AG09309 (cell line): ENCODE results near the gene ARHGAP10.

Experiments
- DNase-seq: peaks from one replicate; pipeline ENCODE4 v3.0.0-alpha.2; 2010; ENCODE audit warnings: low read depth
- H3K4me3 ChIP-seq: 2 replicates; pipeline ENCODE4 v1.5.1; 2011; ENCODE audit warnings: mild to moderate bottlenecking, low read depth, low read length, moderate library complexity; ENCODE audit not compliant: control insufficient read depth
- TF ChIP-seq, protein P1 (sequence below): IDR thresholded peaks from 2 replicates; pipeline ENCODE4 v1.5.1; 2011; ENCODE audit warnings: mild to moderate bottlenecking, low read depth, low read length, inconsistent platforms; ENCODE audit not compliant: insufficient read depth, control insufficient read depth; ENCODE audit errors: missing control alignments

Gene ARHGAP10

DNA sequence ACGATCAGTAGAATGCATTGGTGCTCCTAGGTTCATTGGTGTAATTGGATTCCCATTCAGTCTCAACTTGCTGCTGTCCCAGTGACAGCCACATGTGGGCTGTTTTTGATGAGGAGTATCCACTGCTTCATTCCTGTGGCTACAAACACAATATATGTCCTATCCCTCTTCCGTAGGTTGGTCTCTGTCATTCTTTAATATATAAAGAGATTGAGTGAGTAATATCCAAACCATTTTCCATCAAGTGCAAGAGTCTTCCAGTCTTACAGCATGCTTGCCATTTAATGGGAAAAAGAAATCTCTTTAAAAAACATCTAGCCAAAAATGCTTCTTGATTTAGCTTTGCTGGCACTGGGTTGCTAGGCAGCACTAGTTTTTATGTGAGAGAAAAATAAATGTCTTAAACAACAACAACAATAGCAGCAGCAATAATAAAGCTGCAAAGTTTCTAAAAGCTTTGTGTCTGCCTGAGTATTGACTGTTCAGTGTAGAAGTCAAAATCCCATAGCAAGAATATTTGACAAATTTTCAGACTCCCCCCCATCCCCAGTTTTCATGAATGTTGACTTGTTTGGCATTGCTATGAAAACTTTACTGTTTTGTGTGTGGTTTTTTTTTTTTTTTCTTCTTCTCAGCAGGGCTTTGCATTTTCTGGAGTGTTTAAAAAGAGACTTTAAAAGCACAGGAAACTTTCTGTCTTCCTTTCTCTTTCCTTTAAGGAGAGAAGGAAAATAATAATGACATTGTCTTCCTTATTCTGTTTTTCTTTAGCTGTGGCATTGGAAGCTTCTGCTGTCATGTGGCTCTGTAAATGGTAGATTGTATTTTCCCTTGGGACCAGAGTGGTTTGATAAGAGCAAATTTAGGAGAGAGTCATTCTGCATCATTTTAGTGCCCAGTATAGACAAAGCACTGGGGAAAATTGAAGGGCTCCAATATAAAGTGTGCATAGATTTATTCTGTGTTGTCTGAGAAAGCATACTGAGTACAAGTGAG is 244.3 kb downstream of the ARHGAP10 start:
- TF ChIP-seq, protein P1, sequence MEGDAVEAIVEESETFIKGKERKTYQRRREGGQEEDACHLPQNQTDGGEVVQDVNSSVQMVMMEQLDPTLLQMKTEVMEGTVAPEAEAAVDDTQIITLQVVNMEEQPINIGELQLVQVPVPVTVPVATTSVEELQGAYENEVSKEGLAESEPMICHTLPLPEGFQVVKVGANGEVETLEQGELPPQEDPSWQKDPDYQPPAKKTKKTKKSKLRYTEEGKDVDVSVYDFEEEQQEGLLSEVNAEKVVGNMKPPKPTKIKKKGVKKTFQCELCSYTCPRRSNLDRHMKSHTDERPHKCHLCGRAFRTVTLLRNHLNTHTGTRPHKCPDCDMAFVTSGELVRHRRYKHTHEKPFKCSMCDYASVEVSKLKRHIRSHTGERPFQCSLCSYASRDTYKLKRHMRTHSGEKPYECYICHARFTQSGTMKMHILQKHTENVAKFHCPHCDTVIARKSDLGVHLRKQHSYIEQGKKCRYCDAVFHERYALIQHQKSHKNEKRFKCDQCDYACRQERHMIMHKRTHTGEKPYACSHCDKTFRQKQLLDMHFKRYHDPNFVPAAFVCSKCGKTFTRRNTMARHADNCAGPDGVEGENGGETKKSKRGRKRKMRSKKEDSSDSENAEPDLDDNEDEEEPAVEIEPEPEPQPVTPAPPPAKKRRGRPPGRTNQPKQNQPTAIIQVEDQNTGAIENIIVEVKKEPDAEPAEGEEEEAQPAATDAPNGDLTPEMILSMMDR = no peak
- H3K4me3 ChIP-seq = no peak overlapping the region
- peak; percentile 23 for DNase-seq

- TF ChIP-seq, protein P1 = no peak
- H3K4me3 ChIP-seq = no peak overlapping the region
- no peak for DNase-seq
Observed at GRCh38 chr4:147980586-147980985, 248.7 kb downstream of the ARHGAP10 start.

- DNase-seq = peak; percentile 10
- H3K4me3 ChIP-seq = no peak overlapping the region
Observed at GRCh38 chr4:147981305-147981704, 249.4 kb downstream of the ARHGAP10 start.

DNA sequence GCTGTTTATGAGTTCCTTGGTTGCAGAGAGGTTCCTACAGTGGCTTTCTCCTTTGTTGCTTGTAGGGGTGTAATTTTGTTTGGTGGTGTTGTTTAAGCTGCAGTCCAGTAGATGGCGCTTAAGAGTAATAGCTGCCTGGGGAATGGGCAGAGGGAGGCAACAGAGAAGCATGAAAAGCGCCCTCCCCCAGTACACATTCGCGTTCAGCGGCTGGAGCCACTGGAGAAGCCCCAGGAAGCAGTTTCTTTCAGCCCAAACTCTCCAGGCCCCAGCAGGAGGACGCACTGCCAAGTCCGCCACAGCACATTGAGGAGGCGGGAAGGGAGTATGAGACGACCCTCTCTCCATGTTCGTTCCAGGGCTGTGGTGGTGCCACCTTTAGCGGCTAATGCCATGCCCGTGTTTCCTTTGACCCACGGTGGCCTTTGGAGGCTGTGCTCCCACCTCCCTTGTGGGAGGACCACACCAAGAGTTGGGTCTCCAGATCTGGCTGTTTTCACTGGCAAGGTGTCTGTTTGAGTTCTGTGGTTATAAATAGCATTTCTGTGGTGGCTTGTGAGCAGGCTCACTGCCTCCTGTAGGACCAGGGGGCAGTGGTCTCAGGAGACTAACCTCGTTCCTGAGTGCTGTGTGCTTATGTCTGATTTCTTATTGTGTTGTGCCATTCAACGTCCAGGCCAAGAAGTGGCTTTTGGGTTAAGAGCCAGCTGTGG is 252.3 kb downstream of the ARHGAP10 start:
- H3K4me3 ChIP-seq = no peak overlapping the region
- TF ChIP-seq, protein P1 = peak; percentile 82
- no peak for DNase-seq

More at GRCh38 chr4:147981305-147981704, 249.4 kb downstream of the ARHGAP10 start:
- TF ChIP-seq, protein P1 = no peak

DNA sequence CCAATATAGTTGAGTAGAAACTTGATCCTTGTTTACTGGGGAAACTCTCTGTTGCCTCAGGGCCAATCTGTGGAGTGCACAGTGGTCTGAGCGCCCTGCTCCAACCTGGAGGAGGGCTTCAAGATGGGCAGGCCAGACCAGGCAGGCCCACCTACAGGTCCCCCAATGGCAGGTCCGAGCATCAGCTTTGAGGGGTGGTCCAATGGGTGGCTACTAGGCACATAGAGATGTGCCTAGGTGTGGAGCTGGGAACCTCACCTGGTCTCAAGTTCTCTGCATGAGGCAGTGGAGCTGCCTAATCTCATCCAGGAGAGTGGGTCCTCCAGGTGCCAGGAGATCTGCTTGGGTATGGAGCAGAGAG is 252.9 kb downstream of the ARHGAP10 start:
- no peak for DNase-seq
- TF ChIP-seq, protein P1 = no peak
- no peak overlapping the region for H3K4me3 ChIP-seq

DNA sequence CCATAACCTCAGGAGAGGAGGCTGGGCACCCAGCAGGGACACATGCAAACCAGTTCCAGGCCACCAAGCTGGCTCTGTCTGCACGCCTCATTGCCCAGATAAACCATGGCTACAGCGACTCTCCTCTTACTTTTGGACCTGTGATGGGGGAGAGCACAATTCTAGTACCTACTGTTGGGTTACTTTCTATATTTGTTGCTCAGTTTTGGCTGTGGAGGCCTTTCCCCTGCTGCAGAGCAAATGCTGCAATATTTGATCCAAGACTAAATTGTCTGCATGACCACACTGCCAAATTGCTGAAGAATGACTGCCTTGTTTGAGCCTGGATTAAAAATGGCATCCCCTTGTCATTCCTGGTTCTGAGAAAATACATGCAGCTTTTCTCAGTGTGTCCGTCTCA is 253.5 kb downstream of the ARHGAP10 start:
- H3K4me3 ChIP-seq = no peak overlapping the region
- no peak for DNase-seq
- TF ChIP-seq, protein P1 = no peak
